GM12801 (cell line): ENCODE results near the gene FNDC3A.

Experiments
- TF ChIP-seq, protein P1 (sequence below): IDR thresholded peaks from one replicate; pipeline ENCODE4 v1.5.1; 2011; ENCODE audit warnings: control low read depth; ENCODE audit not compliant: insufficient read length; ENCODE audit errors: extremely low read depth

The FNDC3A gene

DNA sequence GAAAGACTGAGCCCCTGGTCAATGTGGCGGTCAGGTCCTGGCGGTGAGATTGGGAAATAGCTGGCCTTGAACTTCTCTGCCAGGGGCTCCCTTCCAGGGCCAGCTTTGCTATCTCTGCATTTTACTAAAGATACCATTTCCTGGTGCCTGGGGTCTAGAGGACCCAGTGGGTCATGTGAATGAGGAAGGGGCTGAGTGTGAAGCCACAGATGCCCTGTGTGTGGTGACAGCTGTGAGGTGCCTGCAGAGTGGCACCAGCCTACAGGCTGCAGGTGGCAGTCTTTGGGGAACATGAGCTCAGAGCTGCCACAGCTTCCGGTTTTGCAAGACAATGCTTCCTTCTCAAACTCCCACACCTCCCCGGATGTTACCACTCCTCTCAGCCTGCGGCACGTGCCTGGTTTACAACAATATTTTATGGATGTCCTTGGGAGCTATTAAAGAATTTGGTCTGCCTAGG, 239.2 kb downstream of the FNDC3A start:
- TF ChIP-seq, protein P1, sequence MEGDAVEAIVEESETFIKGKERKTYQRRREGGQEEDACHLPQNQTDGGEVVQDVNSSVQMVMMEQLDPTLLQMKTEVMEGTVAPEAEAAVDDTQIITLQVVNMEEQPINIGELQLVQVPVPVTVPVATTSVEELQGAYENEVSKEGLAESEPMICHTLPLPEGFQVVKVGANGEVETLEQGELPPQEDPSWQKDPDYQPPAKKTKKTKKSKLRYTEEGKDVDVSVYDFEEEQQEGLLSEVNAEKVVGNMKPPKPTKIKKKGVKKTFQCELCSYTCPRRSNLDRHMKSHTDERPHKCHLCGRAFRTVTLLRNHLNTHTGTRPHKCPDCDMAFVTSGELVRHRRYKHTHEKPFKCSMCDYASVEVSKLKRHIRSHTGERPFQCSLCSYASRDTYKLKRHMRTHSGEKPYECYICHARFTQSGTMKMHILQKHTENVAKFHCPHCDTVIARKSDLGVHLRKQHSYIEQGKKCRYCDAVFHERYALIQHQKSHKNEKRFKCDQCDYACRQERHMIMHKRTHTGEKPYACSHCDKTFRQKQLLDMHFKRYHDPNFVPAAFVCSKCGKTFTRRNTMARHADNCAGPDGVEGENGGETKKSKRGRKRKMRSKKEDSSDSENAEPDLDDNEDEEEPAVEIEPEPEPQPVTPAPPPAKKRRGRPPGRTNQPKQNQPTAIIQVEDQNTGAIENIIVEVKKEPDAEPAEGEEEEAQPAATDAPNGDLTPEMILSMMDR: no peak

DNA sequence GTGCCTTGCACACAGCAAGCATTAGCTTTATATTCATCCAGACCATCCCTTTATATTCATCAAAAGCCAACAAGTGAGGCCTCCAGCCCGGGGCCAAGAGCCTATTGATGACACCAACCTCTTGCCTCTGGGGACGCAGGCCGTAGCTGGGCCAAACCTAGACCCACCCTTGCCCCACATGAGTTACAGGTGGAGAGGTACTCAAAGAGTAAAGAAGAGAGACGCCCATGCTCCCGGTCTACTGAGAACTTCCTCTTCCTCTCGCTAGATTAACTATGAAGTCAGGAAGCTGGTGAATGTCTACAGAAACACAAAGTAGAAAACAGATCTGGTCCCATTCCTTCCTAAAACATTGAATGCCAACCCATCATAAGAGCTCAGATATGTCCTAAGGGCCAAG, 240.6 kb downstream of the FNDC3A start:
- TF ChIP-seq, protein P1: no peak

DNA sequence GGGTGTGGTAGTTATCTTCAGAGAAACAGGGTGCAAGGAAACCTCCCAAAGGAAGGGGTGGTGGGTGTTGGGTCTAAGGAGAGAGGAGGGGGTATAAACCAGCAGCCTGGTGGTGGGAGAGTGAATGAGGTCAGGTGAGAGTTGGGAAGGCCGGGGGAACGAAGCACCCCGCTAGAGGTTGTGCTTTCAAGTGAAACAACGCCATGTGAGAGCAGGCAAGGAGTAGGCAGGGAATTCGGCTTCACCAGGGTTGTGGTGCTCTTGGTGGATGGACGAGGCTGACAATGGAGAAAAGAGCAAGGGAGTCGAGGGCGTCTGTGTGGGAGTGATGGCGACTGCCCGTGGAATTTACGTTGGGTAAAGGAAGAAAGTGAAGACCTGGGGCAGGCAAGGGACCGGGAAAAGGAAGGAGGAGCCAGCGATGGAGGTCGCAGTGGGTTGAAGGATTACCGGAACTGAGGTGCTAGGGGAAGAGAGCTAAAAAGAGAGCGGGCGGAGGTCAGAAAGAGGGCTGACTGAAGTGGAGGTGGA, 242.3 kb downstream of the FNDC3A start:
- TF ChIP-seq, protein P1: no peak

DNA sequence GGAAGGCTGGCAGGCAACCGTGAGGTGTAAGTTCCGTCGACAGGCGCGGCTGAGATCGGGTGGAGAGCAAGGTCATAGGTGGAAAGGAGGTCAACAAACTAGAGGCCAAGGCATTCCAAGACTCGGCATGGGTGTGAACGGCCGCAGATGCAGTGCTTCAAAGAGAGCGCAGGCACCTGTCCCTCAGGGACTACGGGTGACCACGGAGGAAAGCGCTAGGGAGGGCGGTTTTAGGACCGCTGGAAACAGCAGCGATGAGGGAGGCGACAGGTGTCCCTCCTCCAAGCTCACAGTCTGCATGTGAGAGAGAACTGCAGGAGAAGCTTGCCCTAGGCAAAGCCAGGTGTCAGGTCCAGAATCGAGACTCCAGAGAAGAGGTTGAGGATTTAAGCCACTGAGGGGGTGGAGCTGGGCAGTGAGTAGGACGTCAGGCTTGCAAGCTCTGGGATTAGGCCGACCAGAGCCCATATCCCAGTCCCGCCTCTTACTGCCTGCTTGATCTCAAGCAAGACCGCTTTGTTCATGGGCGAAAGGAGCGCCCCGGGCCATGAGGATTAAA, 242.9 kb downstream of the FNDC3A start:
- TF ChIP-seq, protein P1: no peak

DNA sequence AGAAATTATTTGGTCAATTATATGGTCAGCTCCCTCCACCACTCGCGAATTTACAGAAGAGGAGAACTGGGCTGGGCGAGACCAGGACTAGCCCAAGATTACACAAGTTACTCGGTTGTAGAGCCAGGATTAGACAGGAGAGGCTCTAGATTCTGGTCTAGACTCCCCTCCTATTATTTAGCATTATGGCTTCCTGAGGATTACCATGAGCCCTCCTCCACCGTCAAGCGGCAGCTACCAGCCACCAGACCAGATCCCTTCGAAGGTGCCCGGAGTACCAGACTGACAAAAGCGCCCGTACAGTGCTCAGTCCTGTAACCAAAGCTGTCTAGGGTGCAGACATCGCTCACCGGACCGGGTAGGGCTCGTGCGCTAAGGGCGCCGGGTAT, 243.9 kb downstream of the FNDC3A start:
- TF ChIP-seq, protein P1: no peak

DNA sequence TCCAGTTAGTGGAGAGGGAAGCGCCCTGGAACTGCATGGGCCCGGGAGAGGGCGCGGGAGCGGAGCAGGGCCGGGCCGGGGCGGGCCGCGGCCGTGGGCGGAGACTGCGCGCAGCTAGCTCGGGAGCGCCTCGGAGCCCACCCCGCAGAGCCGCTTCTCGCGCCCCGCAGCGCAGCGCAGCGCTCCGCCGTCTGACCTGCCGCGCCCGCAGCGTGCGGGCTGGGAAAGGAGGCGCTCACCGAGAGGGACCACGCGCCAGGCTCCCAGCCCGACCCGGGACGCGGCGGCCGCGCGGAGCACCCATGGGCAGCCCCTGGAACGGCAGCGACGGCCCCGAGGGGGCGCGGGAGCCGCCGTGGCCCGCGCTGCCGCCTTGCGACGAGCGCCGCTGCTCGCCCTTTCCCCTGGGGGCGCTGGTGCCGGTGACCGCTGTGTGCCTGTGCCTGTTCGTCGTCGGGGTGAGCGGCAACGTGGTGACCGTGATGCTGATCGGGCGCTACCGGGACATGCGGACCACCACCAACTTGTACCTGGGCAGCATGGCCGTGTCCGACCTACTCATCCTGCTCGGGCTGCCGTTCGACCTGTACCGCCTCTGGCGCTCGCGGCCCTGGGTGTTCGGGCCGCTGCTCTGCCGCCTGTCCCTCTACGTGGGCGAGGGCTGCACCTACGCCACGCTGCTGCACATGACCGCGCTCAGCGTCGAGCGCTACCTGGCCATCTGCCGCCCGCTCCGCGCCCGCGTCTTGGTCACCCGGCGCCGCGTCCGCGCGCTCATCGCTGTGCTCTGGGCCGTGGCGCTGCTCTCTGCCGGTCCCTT, 244.5 kb downstream of the FNDC3A start, which contains the start of gene MLNR:
TSS of gene MLNR (plus strand) at position 303 of the 820 bp plus-strand sequence. CDS start at position 303, 0 bp downstream.
- TF ChIP-seq, protein P1: no peak

DNA sequence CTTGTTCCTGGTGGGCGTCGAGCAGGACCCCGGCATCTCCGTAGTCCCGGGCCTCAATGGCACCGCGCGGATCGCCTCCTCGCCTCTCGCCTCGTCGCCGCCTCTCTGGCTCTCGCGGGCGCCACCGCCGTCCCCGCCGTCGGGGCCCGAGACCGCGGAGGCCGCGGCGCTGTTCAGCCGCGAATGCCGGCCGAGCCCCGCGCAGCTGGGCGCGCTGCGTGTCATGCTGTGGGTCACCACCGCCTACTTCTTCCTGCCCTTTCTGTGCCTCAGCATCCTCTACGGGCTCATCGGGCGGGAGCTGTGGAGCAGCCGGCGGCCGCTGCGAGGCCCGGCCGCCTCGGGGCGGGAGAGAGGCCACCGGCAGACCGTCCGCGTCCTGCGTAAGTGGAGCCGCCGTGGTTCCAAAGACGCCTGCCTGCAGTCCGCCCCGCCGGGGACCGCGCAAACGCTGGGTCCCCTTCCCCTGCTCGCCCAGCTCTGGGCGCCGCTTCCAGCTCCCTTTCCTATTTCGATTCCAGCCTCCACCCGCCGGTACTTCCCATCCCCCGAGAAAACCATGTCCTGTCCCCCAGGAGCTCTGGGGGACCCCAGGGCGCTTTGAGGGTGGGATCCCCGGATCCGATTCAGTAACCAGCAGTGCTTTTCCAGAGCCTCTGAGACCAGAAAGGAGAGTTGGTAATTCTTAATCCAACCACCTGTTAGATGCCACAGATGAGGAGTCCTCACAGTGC, 245.3 kb downstream of the FNDC3A start:
- TF ChIP-seq, protein P1: no peak
